ENCODE measurements around the gene LENG1.

Gene LENG1

GRCh38 chr19:54123682-54124081 lies 35.8 kb downstream of the LENG1 start:
- TF ChIP-seq CTCF (IDR thresholded peaks at IDR 0.05; ENCODE audit: low read depth, low read length) (no peak), EZH2phosphoT487 (IDR thresholded peaks at IDR 0.05; ENCODE audit: low read depth) (no peak)
- H4K20me1 ChIP-seq (ENCODE audit: insufficient read depth, low read length) = no peaks in the 10 kb centered on the region
- no peak overlapping the region for H3K4me3 ChIP-seq (ENCODE audit: low read length)
- no peak overlapping the region for H3K9ac ChIP-seq (ENCODE audit: low read length)
- peaks cover 56% of the 10 kb centered on the region for H3K36me3 ChIP-seq (replicated peaks; ENCODE audit: low read depth, low read length)
- H3K4me1 ChIP-seq (ENCODE audit: low read length) = no peaks in the 10 kb centered on the region
- H3K27me3 ChIP-seq (ENCODE audit: low read depth, low read length) = no peaks in the 10 kb centered on the region
- H3K9me3 ChIP-seq (ENCODE audit: insufficient read depth, low read length) = no peaks in the 10 kb centered on the region
- H2AFZ ChIP-seq (ENCODE audit: low read depth, low read length) = no peak overlapping the region
- H3K79me2 ChIP-seq (ENCODE audit: low read length) = no peaks in the 10 kb centered on the region
- H3K4me2 ChIP-seq (ENCODE audit: low read length) = no peak overlapping the region
- no peak overlapping the region for H3K27ac ChIP-seq (ENCODE audit: low read length)

GRCh38 chr19:54121259-54121658 lies 38.3 kb downstream of the LENG1 start:
- no peaks in the 10 kb centered on the region for H4K20me1 ChIP-seq (ENCODE audit: insufficient read depth, low read length)
- H3K4me3 ChIP-seq (ENCODE audit: low read length) = no peak overlapping the region
- H3K9me3 ChIP-seq (ENCODE audit: insufficient read depth, low read length) = no peaks in the 10 kb centered on the region
- no peak overlapping the region for H2AFZ ChIP-seq (ENCODE audit: low read depth, low read length)
- H3K79me2 ChIP-seq (ENCODE audit: low read length) = peaks cover 18% of the 10 kb centered on the region
- H3K4me1 ChIP-seq (ENCODE audit: low read length) = peaks cover 7% of the 10 kb centered on the region
- H3K27ac ChIP-seq (ENCODE audit: low read length) = no peak overlapping the region
- H3K9ac ChIP-seq (ENCODE audit: low read length) = no peak overlapping the region
- H3K36me3 ChIP-seq (replicated peaks; ENCODE audit: low read depth, low read length) = peaks cover 45% of the 10 kb centered on the region
- no peak for TF ChIP-seq CTCF (IDR thresholded peaks at IDR 0.05; ENCODE audit: low read depth, low read length)
- TF ChIP-seq EZH2phosphoT487 (IDR thresholded peaks at IDR 0.05; ENCODE audit: low read depth) = no peak
- no peaks in the 10 kb centered on the region for H3K27me3 ChIP-seq (ENCODE audit: low read depth, low read length)
- no peak overlapping the region for H3K4me2 ChIP-seq (ENCODE audit: low read length)

GRCh38 chr19:54115109-54116063 lies 44.1 kb downstream of the LENG1 start, which contains the start of the genes PRPF31 and TFPT:
Gene PRPF31, plus strand, starts transcription at chr19:54115754. Its CDS starts 2,525 bp downstream, at chr19:54118279.
Gene TFPT, minus strand, starts transcription at chr19:54115657. Its CDS starts 388 bp downstream, at chr19:54115269.
- Histone ChIP-seq H3K79me2 (ENCODE audit: low read length) (peaks cover 43% of the 10 kb centered on the region), H3K27ac (ENCODE audit: low read length) (peak within 1 kb of the TSS; percentile 75), H4K20me1 (ENCODE audit: insufficient read depth, low read length) (no peaks in the 10 kb centered on the region), H3K9me3 (ENCODE audit: insufficient read depth, low read length) (no peaks in the 10 kb centered on the region), H3K4me3 (ENCODE audit: low read length) (peak within 1 kb of the TSS; percentile 78), H3K4me1 (ENCODE audit: low read length) (peaks cover 8% of the 10 kb centered on the region), H3K36me3 (replicated peaks; ENCODE audit: low read depth, low read length) (peaks cover 22% of the 10 kb centered on the region), H3K4me2 (ENCODE audit: low read length) (peak within 1 kb of the TSS; percentile 88), H2AFZ (ENCODE audit: low read depth, low read length) (peak within 1 kb of the TSS; percentile 95), H3K9ac (ENCODE audit: low read length) (peak within 1 kb of the TSS; percentile 87), H3K27me3 (ENCODE audit: low read depth, low read length) (no peaks in the 10 kb centered on the region)
- TF ChIP-seq EZH2phosphoT487 (IDR thresholded peaks at IDR 0.05; ENCODE audit: low read depth) (no peak), CTCF (IDR thresholded peaks at IDR 0.05; ENCODE audit: low read depth, low read length) (no peak)

All from OCI-LY3 (cell line).